GM19468 (cell line): ENCODE results near the gene NPAT.

Experiments used
- ATAC-seq: cut with Tn5 transposase; IDR thresholded peaks from one replicate; pipeline ENCODE4 v1.9.1; 2021; ENCODE audit warnings: mild to moderate bottlenecking, moderate library complexity, moderate number of reproducible peaks; ENCODE audit not compliant: unreplicated experiment; ENCODE audit errors: extremely low read depth

NPAT gene

GRCh38 chr11:108220721-108221336 is 1.6 kb downstream of the NPAT start:
- ATAC-seq: no peak

- no peak for ATAC-seq
These were observed 3.3 kb downstream of the NPAT start for GRCh38 chr11:108218912-108219783.

GRCh38 chr11:108218455-108218854 is 4.0 kb downstream of the NPAT start:
- ATAC-seq: no peak

DNA sequence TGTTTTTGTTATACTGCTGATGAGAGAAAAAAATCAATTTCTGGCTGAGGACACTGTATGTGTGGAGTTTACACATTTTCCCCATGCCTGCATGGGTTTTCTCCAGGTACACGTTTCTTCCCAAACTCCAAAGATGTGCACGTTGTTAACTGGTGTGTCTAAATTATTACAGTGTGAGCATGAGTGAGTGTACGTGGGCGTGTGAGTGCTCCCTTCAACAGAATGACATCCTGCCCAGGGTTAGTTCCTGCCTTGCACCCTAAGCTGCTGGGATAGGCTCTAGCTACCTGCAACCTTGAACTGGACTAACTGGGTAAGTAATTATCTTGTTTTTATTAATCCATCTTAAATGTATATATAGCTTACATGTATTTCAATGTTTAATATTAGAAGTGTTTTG is 5.5 kb downstream of the NPAT start:
- no peak for ATAC-seq

DNA sequence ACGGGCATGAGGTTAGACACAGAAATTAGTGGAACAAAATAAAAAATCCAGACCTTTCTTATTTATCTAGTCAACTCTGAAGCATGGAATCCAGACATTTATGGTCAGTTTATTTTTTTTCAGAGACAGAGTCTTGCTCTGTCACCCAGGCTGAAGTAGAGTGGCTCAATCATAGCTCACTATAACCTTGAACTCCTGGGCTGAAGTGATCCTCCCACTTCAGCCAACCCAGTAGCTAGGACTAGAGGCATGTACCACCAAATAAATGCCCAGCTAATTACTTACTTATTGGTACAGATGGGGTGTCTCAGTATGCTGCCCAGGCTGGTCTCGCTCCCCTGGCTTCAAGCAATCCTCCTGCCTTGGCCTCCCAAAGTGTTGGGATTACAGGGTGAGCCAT is 8.7 kb downstream of the NPAT start:
- ATAC-seq: no peak

- no peak for ATAC-seq
These were observed 12.0 kb downstream of the NPAT start for GRCh38 chr11:108210441-108210840.

- ATAC-seq: no peak
These were observed 14.8 kb downstream of the NPAT start for GRCh38 chr11:108207683-108208060.

- no peak for ATAC-seq
These were observed 15.3 kb downstream of the NPAT start for GRCh38 chr11:108206969-108207682.

- ATAC-seq: no peak
These were observed 16.3 kb downstream of the NPAT start for GRCh38 chr11:108206171-108206570.

- ATAC-seq: no peak
These were observed 17.4 kb downstream of the NPAT start for GRCh38 chr11:108204929-108205499.

DNA sequence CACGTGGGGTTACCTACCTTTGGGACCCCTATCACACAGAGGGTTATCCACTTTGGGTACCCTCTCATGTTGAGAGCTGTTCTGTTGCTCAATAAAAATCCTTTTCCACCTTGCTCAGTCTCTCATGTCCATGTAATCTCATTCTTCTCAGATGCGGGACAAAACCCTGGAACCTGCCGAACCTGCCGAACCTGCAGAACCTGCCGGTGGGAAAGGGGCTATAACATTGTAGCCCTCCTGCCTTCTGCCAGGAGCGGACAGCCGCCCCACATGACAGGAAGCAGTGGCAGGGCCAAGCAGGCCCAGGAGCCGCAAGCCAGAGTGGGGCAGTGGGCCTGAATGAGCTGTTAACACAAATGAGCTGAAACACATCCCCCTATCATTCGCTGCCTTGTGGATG is 18.1 kb downstream of the NPAT start:
- ATAC-seq: no peak

DNA sequence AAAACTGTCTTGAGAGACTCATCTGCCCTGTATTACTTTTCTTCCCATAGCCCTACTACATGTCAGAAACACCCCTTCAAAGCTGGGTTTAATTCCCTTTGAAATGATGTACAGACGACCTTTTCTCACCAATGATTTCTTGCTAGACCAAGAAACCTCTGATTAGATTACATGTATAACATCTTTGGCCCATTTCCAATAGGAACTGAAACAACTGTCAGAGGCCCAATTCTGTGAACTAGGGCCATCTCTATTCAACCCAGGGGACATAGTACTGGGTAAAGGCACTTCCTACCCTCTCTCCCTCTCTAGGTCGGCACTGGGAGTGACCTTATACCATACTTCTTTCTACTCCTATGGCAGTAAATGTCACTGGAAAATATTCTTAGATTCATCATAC is 19.4 kb downstream of the NPAT start:
- ATAC-seq: no peak

DNA sequence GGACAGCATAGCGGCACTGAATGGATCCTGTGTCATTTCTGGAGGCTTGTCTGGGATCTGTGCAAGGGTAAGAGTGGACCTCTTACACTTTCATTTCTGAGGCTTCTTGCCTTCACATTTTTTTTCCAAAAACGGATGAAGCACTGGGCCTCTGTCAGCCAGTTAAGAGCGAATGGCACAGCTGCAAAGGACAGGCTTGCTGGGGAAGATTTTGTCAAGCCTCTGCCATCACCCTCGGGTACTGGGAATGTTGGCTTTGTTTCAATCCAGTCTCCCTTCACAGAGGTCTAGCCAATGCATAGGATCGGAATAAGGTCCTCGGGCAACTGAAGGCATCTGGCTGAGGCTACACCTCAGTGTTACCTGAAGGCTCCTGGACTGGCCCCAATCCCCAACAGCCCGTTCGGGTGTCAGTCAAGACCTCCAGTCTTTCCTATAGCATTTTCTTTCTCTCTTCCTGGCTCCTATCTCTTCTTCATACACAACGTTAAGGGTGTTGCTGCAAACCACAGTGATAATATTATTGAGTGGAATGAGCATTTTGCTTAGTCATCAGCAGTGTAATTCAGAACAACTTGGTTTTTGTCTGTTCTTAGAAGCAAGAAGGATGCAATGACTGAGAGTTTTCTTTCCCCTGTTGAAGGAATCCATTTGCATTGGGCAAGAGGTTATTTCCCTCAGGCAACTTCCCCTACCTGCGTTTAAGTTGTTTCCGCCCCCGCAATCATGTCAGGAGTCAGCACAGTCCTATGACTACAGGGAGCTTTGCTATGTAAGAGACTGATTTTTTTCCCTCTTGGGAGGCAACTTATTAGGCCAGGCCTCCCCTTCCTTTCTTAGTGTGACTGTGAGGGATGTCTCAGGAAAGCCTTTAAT is 22.8 kb downstream of the NPAT start:
- peak; percentile 21 for ATAC-seq

DNA sequence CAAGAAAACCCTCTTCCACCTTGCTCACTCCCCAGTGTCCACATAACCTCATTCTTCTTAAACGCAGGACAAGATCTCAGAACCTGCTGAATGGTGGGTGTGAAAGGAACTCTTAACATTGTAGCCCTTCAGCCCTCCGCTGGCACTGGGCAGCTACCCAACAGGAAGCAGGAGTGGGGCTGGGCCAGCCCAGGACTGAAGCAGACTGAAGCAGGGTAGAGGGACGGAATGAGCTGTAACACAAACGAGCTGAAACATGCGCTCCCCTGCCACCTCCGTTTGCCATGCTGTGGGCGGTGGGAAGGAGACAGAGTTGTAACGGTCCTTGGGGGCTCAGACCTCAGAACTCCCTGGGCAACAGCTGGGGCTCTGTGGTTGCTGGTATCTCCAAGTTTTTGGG is 23.6 kb downstream of the NPAT start:
- ATAC-seq: no peak

DNA sequence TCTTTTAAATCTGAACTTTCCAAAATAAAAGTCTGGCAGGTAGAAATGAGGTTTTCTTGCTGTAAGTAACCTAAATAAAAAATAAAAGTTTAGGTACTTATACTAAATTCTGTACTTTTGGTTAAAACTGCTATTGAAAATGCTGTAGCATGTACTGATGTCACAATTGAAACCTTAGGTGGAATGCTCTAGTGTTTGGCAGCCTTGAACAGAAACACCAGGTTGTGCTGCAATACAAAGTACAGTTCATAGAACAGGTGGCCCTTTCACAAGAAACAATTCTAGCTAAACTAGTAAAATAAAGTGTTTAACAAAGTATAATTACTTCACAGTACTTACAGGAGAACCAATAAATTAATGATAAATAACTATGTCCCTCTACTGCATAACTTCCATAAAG is 25.1 kb downstream of the NPAT start:
- no peak for ATAC-seq

DNA sequence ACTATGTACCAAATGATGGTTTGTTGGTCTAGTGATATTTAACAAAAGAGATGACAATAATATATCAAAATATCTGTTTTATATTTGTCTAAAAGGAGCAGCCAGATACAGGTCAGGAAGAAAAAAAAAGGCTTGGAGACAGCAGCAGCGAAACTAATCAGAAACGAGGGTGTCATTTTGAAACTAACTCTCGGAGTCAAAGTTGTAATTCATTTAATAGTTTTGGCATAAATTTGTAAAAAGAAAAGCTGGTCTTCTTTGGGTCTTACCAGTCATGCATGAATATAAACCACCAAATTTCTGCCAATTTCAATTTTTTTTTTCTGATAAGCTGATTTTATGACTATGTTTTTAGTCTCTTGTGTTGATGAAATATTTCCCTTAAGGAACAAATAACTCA is 25.5 kb downstream of the NPAT start:
- ATAC-seq: no peak

DNA sequence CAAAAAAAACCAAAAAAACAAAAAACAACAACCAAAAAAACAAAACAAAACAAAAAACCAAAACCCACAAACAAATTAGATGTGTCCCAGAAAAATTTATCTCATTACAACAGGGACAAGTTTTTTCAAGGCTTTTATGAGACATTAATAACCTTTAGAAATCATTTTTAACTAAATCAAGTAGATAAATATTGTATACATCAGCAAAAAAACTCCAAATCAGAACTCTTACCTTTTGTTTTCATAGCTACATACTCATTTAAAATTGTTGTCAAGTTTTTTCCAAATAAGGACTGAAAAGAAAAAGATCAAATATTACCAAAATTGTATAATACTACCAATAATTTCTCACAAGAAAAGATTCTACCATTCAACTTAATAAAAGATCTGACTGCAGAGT is 28.7 kb downstream of the NPAT start:
- no peak for ATAC-seq

- ATAC-seq: no peak
These were observed 44.9 kb downstream of the NPAT start for GRCh38 chr11:108177570-108177969.

DNA sequence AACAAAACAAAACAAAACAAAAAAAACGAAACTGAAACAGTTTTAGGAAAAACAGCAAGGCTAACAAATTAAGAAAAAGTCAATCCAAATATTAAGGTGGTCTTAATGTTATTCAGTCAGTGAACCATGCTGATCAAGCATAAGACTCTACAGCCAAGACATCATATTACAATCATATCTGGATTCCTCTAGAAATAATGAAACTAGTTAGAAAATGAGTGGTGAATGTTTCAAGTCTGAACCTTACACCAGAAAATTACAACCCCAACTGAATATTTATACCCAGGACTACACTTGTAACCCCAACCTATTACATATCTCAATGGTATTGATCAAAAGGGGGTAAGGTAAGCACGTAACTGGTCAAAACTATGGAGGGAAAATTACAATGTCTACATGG is 52.3 kb downstream of the NPAT start:
- no peak for ATAC-seq

DNA sequence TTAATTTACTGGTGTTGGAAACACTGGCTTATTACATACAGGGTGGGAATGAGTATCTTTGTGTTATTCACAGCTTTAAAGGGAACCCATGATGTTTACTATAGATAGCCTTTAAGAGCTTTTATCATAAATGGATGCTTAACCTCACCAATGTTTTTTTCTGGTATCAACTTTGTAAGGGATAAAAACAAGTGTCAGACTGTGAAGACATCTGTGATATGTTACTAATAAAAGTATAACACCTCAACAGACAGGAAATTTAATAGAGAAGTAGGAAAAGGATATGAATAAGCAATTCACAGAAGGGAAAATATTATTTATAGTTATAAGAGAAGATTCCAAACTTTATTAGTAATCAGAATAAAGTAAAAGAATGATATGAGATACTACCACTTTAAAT is 54.8 kb downstream of the NPAT start:
- ATAC-seq: no peak
